ENCODE results near the gene GLP1R.

DNA sequence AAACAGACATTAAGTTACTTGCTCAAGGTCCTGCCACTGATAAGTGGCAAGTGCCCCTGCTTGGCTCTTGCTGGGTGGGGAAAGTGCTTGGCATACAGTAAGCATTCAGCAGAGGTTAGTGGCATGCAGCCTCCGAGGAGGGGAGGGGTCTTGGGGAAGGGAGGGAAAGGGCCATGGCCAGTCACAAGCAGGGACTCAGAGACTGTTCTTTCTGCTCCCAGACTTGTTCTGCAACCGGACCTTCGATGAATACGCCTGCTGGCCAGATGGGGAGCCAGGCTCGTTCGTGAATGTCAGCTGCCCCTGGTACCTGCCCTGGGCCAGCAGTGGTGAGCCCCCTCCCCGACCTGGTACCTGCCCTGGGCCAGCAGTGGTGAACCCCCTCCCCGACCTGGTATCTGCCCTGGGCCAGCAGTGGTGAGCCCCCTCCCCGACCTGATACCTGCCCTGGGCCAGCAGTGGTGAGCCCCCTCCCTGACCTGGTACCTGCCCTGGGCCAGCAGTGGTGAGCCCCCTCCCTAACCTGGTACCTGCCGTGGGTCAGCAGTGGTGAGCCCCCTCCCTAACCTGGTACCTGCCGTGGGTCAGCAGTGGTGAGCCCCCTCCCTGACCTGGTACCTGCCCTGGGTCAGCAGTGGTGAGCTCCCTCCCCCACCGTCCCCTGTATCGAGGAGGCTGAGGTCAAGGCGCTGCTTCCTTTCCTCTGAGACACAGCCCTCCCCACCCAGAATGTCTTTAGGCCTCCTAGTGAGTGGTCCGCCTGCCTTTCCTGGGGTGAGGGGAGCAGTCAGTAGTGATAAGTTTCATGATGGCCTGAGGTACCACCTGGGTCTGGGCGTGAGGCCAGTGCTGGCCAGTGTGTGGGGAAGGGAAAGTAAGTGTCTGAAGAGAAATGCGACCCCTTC is 8.9 kb downstream of the GLP1R start:
- TF ChIP-seq, protein P1, sequence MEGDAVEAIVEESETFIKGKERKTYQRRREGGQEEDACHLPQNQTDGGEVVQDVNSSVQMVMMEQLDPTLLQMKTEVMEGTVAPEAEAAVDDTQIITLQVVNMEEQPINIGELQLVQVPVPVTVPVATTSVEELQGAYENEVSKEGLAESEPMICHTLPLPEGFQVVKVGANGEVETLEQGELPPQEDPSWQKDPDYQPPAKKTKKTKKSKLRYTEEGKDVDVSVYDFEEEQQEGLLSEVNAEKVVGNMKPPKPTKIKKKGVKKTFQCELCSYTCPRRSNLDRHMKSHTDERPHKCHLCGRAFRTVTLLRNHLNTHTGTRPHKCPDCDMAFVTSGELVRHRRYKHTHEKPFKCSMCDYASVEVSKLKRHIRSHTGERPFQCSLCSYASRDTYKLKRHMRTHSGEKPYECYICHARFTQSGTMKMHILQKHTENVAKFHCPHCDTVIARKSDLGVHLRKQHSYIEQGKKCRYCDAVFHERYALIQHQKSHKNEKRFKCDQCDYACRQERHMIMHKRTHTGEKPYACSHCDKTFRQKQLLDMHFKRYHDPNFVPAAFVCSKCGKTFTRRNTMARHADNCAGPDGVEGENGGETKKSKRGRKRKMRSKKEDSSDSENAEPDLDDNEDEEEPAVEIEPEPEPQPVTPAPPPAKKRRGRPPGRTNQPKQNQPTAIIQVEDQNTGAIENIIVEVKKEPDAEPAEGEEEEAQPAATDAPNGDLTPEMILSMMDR (optimal IDR thresholded peaks at IDR 0.05 in 1 of 3, IDR thresholded peaks at IDR 0.05 in 1 of 3, conservative IDR thresholded peaks at IDR 0.05 in 1 of 3; ENCODE audit: extremely low read depth in 1 of 3, insufficient read depth in 2 of 3, low read length in 3 of 3), result no peak
- TF ChIP-seq EZH2 (IDR thresholded peaks at IDR 0.05; ENCODE audit: low read length), result no peak

Measured in keratinocyte (primary cell).